B cell (primary cell): Measurements from ENCODE around the gene CRIM1. TPM values are rescaled to one million over a fixed set of nuclear protein-coding genes. Genes with fewer than 3 reads are reported as not detected.
A peak's percentile ranks its signal among the peaks of the same experiment; 100 is the strongest.

Source experiments
- ATAC-seq: fragments of 200-7000 bp; cut with Tn5 transposase; one replicate; pipeline ENCODE4 v1.10.0; 2021; ENCODE audit warnings: low read depth, mild to moderate bottlenecking, moderate number of reproducible peaks, moderate library complexity
- CTCF ChIA-PET: fragments of 350-600 bp; sonication (Branson Sonifier 250); formaldehyde crosslinking; loops from one replicate; lab custom pipeline; 2021; ENCODE audit warnings: antibody characterized with exemption, inconsistent platforms; lab: Charles Lee
- POLR2A ChIA-PET: fragments of 350-600 bp; sonication (Branson Sonifier 250); formaldehyde crosslinking; loops from one replicate; lab custom pipeline; 2021; ENCODE audit warnings: antibody characterized with exemption; lab: Charles Lee
- DNase-seq: peaks from one replicate; pipeline ENCODE4 v3.0.0; 2013
- H2AFZ ChIP-seq: 2 replicates; pipeline ENCODE4 v1.6.1; 2012; ENCODE audit warnings: mild to moderate bottlenecking, low read depth, low read length; ENCODE audit not compliant: insufficient read depth, poor library complexity, severe bottlenecking
- H3K27ac ChIP-seq, 2 donors: 1 replicate in 1 of 2; 2 replicates in 1 of 2; pipeline ENCODE4 v1.5.1; 2012 to 2013; ENCODE audit warnings: low read length in 2 of 2, mild to moderate bottlenecking in 2 of 2, moderate library complexity in 1 of 2
- H3K27me3 ChIP-seq, 4 experiments: fragments of 200-600 bp in 1 of 4; sonication (generic) in 1 of 4; replicated peaks in 1 of 4; 1 replicate in 2 of 4; 2 replicates in 2 of 4; pipeline versions ENCODE4 v1.6.1 to v1.7.0; 2013 to 2016; ENCODE audit warnings: low read length in 3 of 4, mild to moderate bottlenecking in 2 of 4, mixed read lengths in 1 of 4, moderate library complexity in 1 of 4; ENCODE audit not compliant: insufficient read depth in 4 of 4, control insufficient read depth in 3 of 4; ENCODE audit errors: control extremely low read depth in 1 of 4
- H3K36me3 ChIP-seq, 2 experiments: replicated peaks in 1 of 2; 1 replicate in 1 of 2; 2 replicates in 1 of 2; pipeline versions ENCODE4 v1.6.1 to v1.7.1; 2013; ENCODE audit warnings: low read length in 1 of 2; ENCODE audit not compliant: insufficient read depth in 2 of 2, control insufficient read depth in 1 of 2; ENCODE audit errors: control extremely low read depth in 1 of 2, extremely low read depth in 1 of 2
- H3K4me1 ChIP-seq, 2 donors: fragments of 200-600 bp in 1 of 2; sonication (generic) in 1 of 2; 1 replicate in 1 of 2; 2 replicates in 1 of 2; pipeline versions ENCODE4 v1.5.1 to v1.6.1; 2013 to 2017; ENCODE audit warnings: low read length in 2 of 2; ENCODE audit not compliant: control insufficient read depth in 2 of 2, insufficient read depth in 2 of 2
- H3K4me2 ChIP-seq: replicated peaks from 2 replicates; pipeline ENCODE3; 2012; ENCODE audit warnings: mild to moderate bottlenecking, low read depth, low read length; ENCODE audit not compliant: poor library complexity, severe bottlenecking
- H3K4me3 ChIP-seq, 5 experiments: fragments of 200-600 bp in 1 of 5; sonication (generic) in 1 of 5; 1 replicate in 3 of 5; 2 replicates in 2 of 5; pipeline versions ENCODE4 v1.5.1 to v1.7.0; 2011 to 2016; ENCODE audit warnings: low read length in 4 of 5, mild to moderate bottlenecking in 4 of 5, low read depth in 2 of 5, control low read depth in 1 of 5, moderate library complexity in 1 of 5; ENCODE audit not compliant: insufficient read depth in 1 of 5; ENCODE audit errors: control extremely low read depth in 1 of 5, extremely low read depth in 1 of 5
- H3K79me2 ChIP-seq: fragments of 200-600 bp; sonication (generic); one replicate; pipeline ENCODE4 v1.6.0; 2016; ENCODE audit warnings: low read length; ENCODE audit not compliant: control insufficient read depth, insufficient read depth
- H3K9ac ChIP-seq: fragments of 200-600 bp; sonication (generic); 2 replicates; pipeline ENCODE4 v1.6.1; 2017; ENCODE audit warnings: mild to moderate bottlenecking, low read length, moderate library complexity
- H3K9me3 ChIP-seq, 3 donors: one replicate each; pipeline versions ENCODE4 v1.6.1 to v1.7.1; 2013; ENCODE audit warnings: low read length in 2 of 3; ENCODE audit not compliant: control insufficient read depth in 2 of 3, insufficient read depth in 1 of 3; ENCODE audit errors: control extremely low read depth in 1 of 3
- H4K20me1 ChIP-seq: 2 replicates; pipeline ENCODE4 v1.6.0; 2012; ENCODE audit warnings: mild to moderate bottlenecking, low read length; ENCODE audit not compliant: insufficient read depth, control insufficient read depth, poor library complexity, severe bottlenecking
- H3K27ac Mint-ChIP-seq: one replicate; pipeline ENCODE4 v1.8.0; 2021; ENCODE audit warnings: mixed read lengths
- H3K27me3 Mint-ChIP-seq: one replicate; pipeline ENCODE4 v1.8.0; 2021; ENCODE audit warnings: mixed read lengths
- H3K4me1 Mint-ChIP-seq: one replicate; pipeline ENCODE4 v1.8.0; 2021; ENCODE audit warnings: mixed read lengths
- H3K4me3 Mint-ChIP-seq: one replicate; pipeline ENCODE4 v1.8.0; 2021; ENCODE audit warnings: mixed read lengths
- H3K9me3 Mint-ChIP-seq: one replicate; pipeline ENCODE4 v1.8.0; 2022; ENCODE audit warnings: mixed read lengths; ENCODE audit not compliant: insufficient read depth
- CTCF ChIP-seq: fragments of 200-600 bp; IDR thresholded peaks from one replicate; pipeline ENCODE4 v1.8.0; 2022; ENCODE audit warnings: antibody characterized with exemption, mild to moderate bottlenecking
- EZH2 ChIP-seq: IDR thresholded peaks from 2 replicates; pipeline ENCODE4 v1.6.1; 2012; ENCODE audit warnings: borderline replicate concordance, low read depth, mild to moderate bottlenecking, moderate library complexity, low read length; ENCODE audit not compliant: insufficient read depth, poor library complexity, severe bottlenecking
- WGBS: methylation state at CpG from one replicate; pipeline ENCODE4 v1.1.5; 2013; ENCODE audit warnings: missing lambda C conversion rate; ENCODE audit not compliant: insufficient coverage; 5-methylcytosine and 5-hydroxymethylcytosine counted together
- intact Hi-C: fragments of 100-400 bp; cut with micrococcal nuclease; formaldehyde crosslinking; loops from one replicate; pipeline ENCODE4 v1.10.0; 2022
- polyA plus RNA-seq: library from polyadenylated mRNA; depleted of rRNA; stranded (reverse); fragments of >200 nt; gene quantifications from 2 replicates; pipeline ENCODE4 v1.2.3, GENCODE V29; 2012
- total RNA-seq, 2 donors: library from RNA; stranded (reverse); fragments of 120-200 nt in 1 of 2; gene quantifications; 1 replicate in 1 of 2; 2 replicates in 1 of 2; pipeline versions ENCODE4 v1.2.3 to v1.2.4, GENCODE V29; 2013 to 2022

The CRIM1 gene
- total and polyA plus RNA-seq, 2 donors (not counting 1 experiment from before 2014, with no cell fraction given): 1.3 to 5.0 TPM

- ATAC-seq (no peak), DNase-seq (no peak)
- H3K9me3 ChIP-seq: no peaks in the 10 kb centered on the region
- H3K4me3 Mint-ChIP-seq: no peak overlapping the region
- no peaks in the 10 kb centered on the region for H4K20me1 ChIP-seq
- H3K4me1 ChIP-seq: no peaks in the 10 kb centered on the region
- intact Hi-C loops: no loop called here
- POLR2A ChIA-PET: no interaction called here
- no peaks in the 10 kb centered on the region for H3K27me3 ChIP-seq
- no peak overlapping the region for H3K27ac ChIP-seq
- H3K4me2 ChIP-seq: no peak overlapping the region
- no peaks in the 10 kb centered on the region for H3K4me1 Mint-ChIP-seq
- no peak overlapping the region for H3K9ac ChIP-seq
- no peak for TF ChIP-seq CTCF
- no peak for TF ChIP-seq EZH2
- H3K9me3 Mint-ChIP-seq: no peaks in the 10 kb centered on the region
- WGBS: 100% methylated on average over 1 of the region's 4 CpGs
- no peak overlapping the region for H2AFZ ChIP-seq
- H3K27me3 Mint-ChIP-seq: no peaks in the 10 kb centered on the region
- no peaks in the 10 kb centered on the region for H3K79me2 ChIP-seq
- peaks cover 0 to 3% of the 10 kb centered on the region in 2 experiments for H3K36me3 ChIP-seq
- H3K4me3 ChIP-seq: no peak overlapping the region
- CTCF ChIA-PET: no interaction called here
- no peak overlapping the region for H3K27ac Mint-ChIP-seq
Measured at GRCh38 chr2:36502081-36502480, 146.5 kb downstream of the CRIM1 start.

GRCh38 chr2:36507408-36507812 lies 151.8 kb downstream of the CRIM1 start:
- Histone ChIP-seq H3K79me2 (no peaks in the 10 kb centered on the region), H3K36me3 (peaks cover 0 to 1% of the 10 kb centered on the region in 2 experiments), H4K20me1 (no peaks in the 10 kb centered on the region), H3K27me3 (no peaks in the 10 kb centered on the region), H2AFZ (no peak overlapping the region), H3K9me3 (no peaks in the 10 kb centered on the region), H3K4me3 (no peak overlapping the region), H3K9ac (no peak overlapping the region), H3K27ac (no peak overlapping the region), H3K4me2 (no peak overlapping the region), H3K4me1 (no peaks in the 10 kb centered on the region)
- Mint-ChIP-seq H3K9me3 (no peaks in the 10 kb centered on the region), H3K27me3 (no peaks in the 10 kb centered on the region), H3K27ac (no peak overlapping the region), H3K4me1 (no peaks in the 10 kb centered on the region), H3K4me3 (no peak overlapping the region)
- POLR2A ChIA-PET: no interaction called here
- CTCF ChIA-PET: interaction anchor here (0.9 to 1.6 kb wide), 2 partner anchors 153 to 155 kb away, joined by 4 to 6 read pairs; no protein-coding TSS in a partner anchor
- ATAC-seq: no peak
- peak; percentile 44 for DNase-seq
- TF ChIP-seq CTCF (no peak), EZH2 (no peak)
- intact Hi-C loops: no loop called here
